Lower lobe of right lung (tissue), 2 donors: ENCODE results near the gene GFRA1. TPM values are rescaled to one million over a fixed set of nuclear protein-coding genes. Genes with fewer than 3 reads are reported as not detected.

Experiments
- ATAC-seq, 2 donors: fragments of 200-7000 bp; cut with Tn5 transposase; one replicate each; pipeline ENCODE4 v1.9.1; 2020 to 2022; ENCODE audit warnings: mild to moderate bottlenecking in 2 of 2, moderate library complexity in 2 of 2
- DNase-seq: peaks from one replicate; pipeline ENCODE4 v3.0.0-alpha.2; 2020
- H3K27ac ChIP-seq: fragments of 200-600 bp; one replicate; pipeline ENCODE4 v1.8.0; 2022
- H3K27me3 ChIP-seq: fragments of 200-600 bp; one replicate; pipeline ENCODE4 v1.8.0; 2022; ENCODE audit warnings: low read depth
- H3K36me3 ChIP-seq: fragments of 200-600 bp; one replicate; pipeline ENCODE4 v1.8.0; 2022; ENCODE audit warnings: mild to moderate bottlenecking
- H3K4me1 ChIP-seq: fragments of 200-600 bp; one replicate; pipeline ENCODE4 v1.8.0; 2022
- H3K4me3 ChIP-seq: fragments of 200-600 bp; one replicate; pipeline ENCODE4 v1.8.0; 2022; ENCODE audit warnings: mild to moderate bottlenecking
- H3K9me3 ChIP-seq: fragments of 200-600 bp; one replicate; pipeline ENCODE4 v1.8.0; 2022
- CTCF ChIP-seq: fragments of 200-600 bp; IDR thresholded peaks from one replicate; pipeline ENCODE4 v1.8.0; 2022; ENCODE audit warnings: antibody characterized with exemption, mild to moderate bottlenecking
- intact Hi-C: fragments of 100-400 bp; cut with DNase I; formaldehyde crosslinking; loops from one replicate; pipeline ENCODE4 v1.11.0; 2022
- total RNA-seq: library from RNA; stranded (reverse); fragmentation: NEBNext Ultra II Directional; extraction: Animal tissue kit (Norgen Biotek cat#: 25700); gene quantifications from one replicate; pipeline ENCODE4 v1.2.1, GENCODE V29; 2021
- donor health status: DM: no; HTN: yes; CAD: no; lungs with severe emphysema.

Gene GFRA1
- total RNA-seq, 1 donor from 2014 or later: 9.8 TPM

GRCh38 chr10:116240157-116240950 lies 32.7 kb downstream of the GFRA1 start:
- ATAC-seq (no peak), DNase-seq (no peak)
- Histone ChIP-seq H3K36me3 (no peaks in the 10 kb centered on the region), H3K4me1 (no peaks in the 10 kb centered on the region), H3K4me3 (no peak overlapping the region), H3K27me3 (no peaks in the 10 kb centered on the region), H3K27ac (no peak overlapping the region), H3K9me3 (no peaks in the 10 kb centered on the region)
- no peak for TF ChIP-seq CTCF
- intact Hi-C loops: no loop called here

- Histone ChIP-seq H3K9me3 (no peaks in the 10 kb centered on the region), H3K36me3 (no peaks in the 10 kb centered on the region), H3K27ac (no peak overlapping the region), H3K4me3 (no peak overlapping the region), H3K27me3 (no peaks in the 10 kb centered on the region), H3K4me1 (no peaks in the 10 kb centered on the region)
- no peak for ATAC-seq
- intact Hi-C loops: no loop called here
- DNase-seq: no peak
- no peak for TF ChIP-seq CTCF
These were observed 33.8 kb downstream of the GFRA1 start for GRCh38 chr10:116239229-116239628.

- intact Hi-C loops: no loop called here
- Histone ChIP-seq H3K27me3 (no peaks in the 10 kb centered on the region), H3K4me1 (no peaks in the 10 kb centered on the region), H3K27ac (no peak overlapping the region), H3K36me3 (no peaks in the 10 kb centered on the region), H3K9me3 (no peaks in the 10 kb centered on the region), H3K4me3 (no peak overlapping the region)
- ATAC-seq: no peak
- no peak for TF ChIP-seq CTCF
- DNase-seq: no peak
These were observed 35.0 kb downstream of the GFRA1 start for GRCh38 chr10:116237970-116238369.

GRCh38 chr10:116237260-116237659 lies 35.7 kb downstream of the GFRA1 start:
- intact Hi-C loops: no loop called here
- Histone ChIP-seq H3K27me3 (no peaks in the 10 kb centered on the region), H3K4me3 (no peak overlapping the region), H3K4me1 (no peaks in the 10 kb centered on the region), H3K9me3 (no peaks in the 10 kb centered on the region), H3K36me3 (no peaks in the 10 kb centered on the region), H3K27ac (no peak overlapping the region)
- ATAC-seq (peak in 1 of 2 donors; percentile 57), DNase-seq (no peak)
- TF ChIP-seq CTCF: no peak

GRCh38 chr10:116233230-116233629 lies 39.8 kb downstream of the GFRA1 start:
- ATAC-seq (no peak), DNase-seq (no peak)
- Histone ChIP-seq H3K27me3 (no peaks in the 10 kb centered on the region), H3K27ac (no peak overlapping the region), H3K9me3 (no peaks in the 10 kb centered on the region), H3K4me1 (no peaks in the 10 kb centered on the region), H3K4me3 (no peak overlapping the region), H3K36me3 (no peaks in the 10 kb centered on the region)
- no peak for TF ChIP-seq CTCF
- intact Hi-C loops: no loop called here
